Activated CD4-positive, CD25-positive, alpha-beta regulatory T cell treated with anti-CD3 and anti-CD28 coated beads, Interleukin-2, amount 50 U/mL, for 72 hours (primary cell): ENCODE measurements around the gene SLC35A3.
A peak's percentile ranks its signal among the peaks of the same experiment; 100 is the strongest.
"Not testable (repeated sequence)": the region's sequence is repeated elsewhere in the genome, so short reads cannot be mapped to it uniquely, and the experiment has no call there.

Experiments
- DNase-seq: peaks from one replicate; pipeline ENCODE4 v3.0.0; 2021

SLC35A3 gene

GRCh38 chr1:99969729-99970621 lies at the start of gene SLC35A3:
SLC35A3 (plus strand) TSS chr1:99969996; CDS start chr1:99993555, 23,559 bp downstream.
- peak; percentile 75 for DNase-seq

- DNase-seq = no peak
Measured at GRCh38 chr1:99934801-99935200, 35.0 kb upstream of the SLC35A3 start.

GRCh38 chr1:99935534-99935933 lies 34.3 kb upstream of the SLC35A3 start:
- DNase-seq = no peak

GRCh38 chr1:99936071-99936470 lies 33.7 kb upstream of the SLC35A3 start:
- no peak for DNase-seq

- DNase-seq = no peak
Measured at GRCh38 chr1:99942723-99943122, 27.1 kb upstream of the SLC35A3 start.

- DNase-seq = no peak
Measured at GRCh38 chr1:99943223-99943794, 26.5 kb upstream of the SLC35A3 start.

- no peak for DNase-seq
Measured at GRCh38 chr1:99944192-99944591, 25.6 kb upstream of the SLC35A3 start.

- DNase-seq = no peak
Measured at GRCh38 chr1:99945174-99945573, 24.6 kb upstream of the SLC35A3 start.

GRCh38 chr1:99950486-99950885 lies 19.3 kb upstream of the SLC35A3 start:
- no peak for DNase-seq

GRCh38 chr1:99952522-99952921 lies 17.3 kb upstream of the SLC35A3 start:
- DNase-seq = no peak

- DNase-seq = no peak
Measured at GRCh38 chr1:99955375-99955774, 14.4 kb upstream of the SLC35A3 start.

GRCh38 chr1:99956755-99957154 lies 13.0 kb upstream of the SLC35A3 start:
- DNase-seq = no peak

GRCh38 chr1:99957818-99958217 lies 12.0 kb upstream of the SLC35A3 start:
- DNase-seq = no peak

- not testable (repeated sequence) for DNase-seq
Measured at GRCh38 chr1:99959189-99959705, 10.5 kb upstream of the SLC35A3 start.

GRCh38 chr1:99960260-99960659 lies 9.5 kb upstream of the SLC35A3 start:
- not testable (repeated sequence) for DNase-seq

- no peak for DNase-seq
Measured at GRCh38 chr1:99963041-99963795, 6.6 kb upstream of the SLC35A3 start.

GRCh38 chr1:99964806-99965205 lies 5.0 kb upstream of the SLC35A3 start:
- no peak for DNase-seq

- DNase-seq = no peak
Measured at GRCh38 chr1:99965646-99966375, 4.0 kb upstream of the SLC35A3 start.

- DNase-seq = no peak
Measured at GRCh38 chr1:99968214-99968613, 1.6 kb upstream of the SLC35A3 start.

- DNase-seq = no peak
Measured at GRCh38 chr1:99969260-99969728, 502 bp upstream of the SLC35A3 start.

- DNase-seq = no peak
Measured at GRCh38 chr1:99970713-99971255, 988 bp downstream of the SLC35A3 start.

- DNase-seq = not testable (repeated sequence)
Measured at GRCh38 chr1:99972066-99972465, 2.3 kb downstream of the SLC35A3 start.
